Gastroesophageal sphincter (tissue), 3 donors: ENCODE results near the gene TSPAN15.

Experiments used
- CTCF ChIP-seq, 4 experiments: fragments of 200-600 bp in 2 of 4; fragments of 450-650 bp in 2 of 4; sonication (generic) in 1 of 4; IDR thresholded peaks; one replicate each; pipeline ENCODE4 v1.5.1; 2017 to 2019; ENCODE audit warnings: antibody characterized with exemption in 4 of 4, mild to moderate bottlenecking in 2 of 4, moderate library complexity in 2 of 4
- POLR2A ChIP-seq, 2 donors: fragments of 450-650 bp; IDR thresholded peaks; one replicate each; pipeline ENCODE4 v1.6.1; 2017; ENCODE audit warnings: antibody characterized with exemption in 2 of 2, mild to moderate bottlenecking in 2 of 2, moderate library complexity in 1 of 2
- POLR2AphosphoS5 ChIP-seq: sonication (generic); formaldehyde crosslinking; IDR thresholded peaks from one replicate; pipeline ENCODE4 v1.6.1; 2017; ENCODE audit warnings: antibody characterized with exemption

- TF ChIP-seq CTCF (IDR thresholded peaks at IDR 0.05) (peak in 3 of 4 experiments; percentile 56 to 93 (median 60)), POLR2A (IDR thresholded peaks at IDR 0.05) (no peak), POLR2AphosphoS5 (peak; percentile 73)
Observed at GRCh38 chr10:69408318-69409175, 42.7 kb upstream of the TSPAN15 start.
